GM18909 (cell line): ENCODE measurements around the gene METTL27.
"Not testable (repeated sequence)": the region's sequence is repeated elsewhere in the genome, so short reads cannot be mapped to it uniquely, and the experiment has no call there.

Source experiments
- ATAC-seq: cut with Tn5 transposase; IDR thresholded peaks from one replicate; pipeline ENCODE4 v1.9.1; 2021; ENCODE audit warnings: mild to moderate bottlenecking; ENCODE audit not compliant: unreplicated experiment, poor library complexity

METTL27 gene

DNA sequence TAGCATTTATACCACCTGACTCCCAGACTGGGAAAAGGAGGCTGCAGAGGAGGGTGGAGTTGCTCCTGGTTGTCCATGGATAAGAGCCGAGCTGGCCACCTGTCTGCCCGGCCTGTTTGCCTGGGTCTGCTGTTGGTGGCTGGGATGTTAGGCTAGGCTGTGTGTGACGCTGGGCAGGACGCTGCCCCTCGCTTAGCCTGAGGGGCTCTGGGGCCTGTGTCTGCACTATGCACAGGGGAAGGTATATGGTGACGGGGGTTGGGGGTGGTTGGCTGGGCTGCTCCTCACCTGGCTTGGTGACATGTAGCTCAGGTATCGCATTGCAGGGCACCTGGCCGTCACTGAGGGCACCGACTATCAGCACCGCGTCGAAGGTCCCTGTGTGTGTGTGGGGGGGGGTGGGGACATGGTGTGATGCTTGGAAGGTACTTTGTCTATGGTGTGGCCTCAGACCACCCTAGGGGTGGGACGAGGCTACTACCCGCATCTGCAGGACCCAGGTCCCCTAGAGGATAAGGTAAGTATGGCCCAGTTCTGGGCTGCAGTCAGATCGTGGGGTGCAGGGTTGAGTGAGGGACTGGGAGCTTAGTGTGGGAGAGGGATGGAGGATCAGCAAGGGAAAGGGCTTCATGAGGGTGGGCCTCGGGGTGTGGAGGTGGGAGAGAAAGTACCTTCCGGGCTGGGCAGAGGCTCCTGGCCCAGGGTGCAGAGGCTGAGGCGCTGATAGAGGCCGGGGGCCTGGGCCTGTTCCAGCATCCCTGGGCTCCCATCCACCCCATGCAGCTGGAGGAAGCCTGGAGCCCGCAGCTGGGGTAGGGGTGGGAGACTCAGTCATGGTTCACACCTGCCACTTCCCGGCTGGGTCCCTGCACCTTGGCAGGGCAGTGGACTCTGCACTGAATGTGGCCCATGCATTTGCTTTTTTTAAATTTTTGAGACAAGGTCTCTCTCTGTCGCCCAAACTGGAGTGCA is 2.3 kb downstream of the METTL27 start:
- ATAC-seq: no peak

DNA sequence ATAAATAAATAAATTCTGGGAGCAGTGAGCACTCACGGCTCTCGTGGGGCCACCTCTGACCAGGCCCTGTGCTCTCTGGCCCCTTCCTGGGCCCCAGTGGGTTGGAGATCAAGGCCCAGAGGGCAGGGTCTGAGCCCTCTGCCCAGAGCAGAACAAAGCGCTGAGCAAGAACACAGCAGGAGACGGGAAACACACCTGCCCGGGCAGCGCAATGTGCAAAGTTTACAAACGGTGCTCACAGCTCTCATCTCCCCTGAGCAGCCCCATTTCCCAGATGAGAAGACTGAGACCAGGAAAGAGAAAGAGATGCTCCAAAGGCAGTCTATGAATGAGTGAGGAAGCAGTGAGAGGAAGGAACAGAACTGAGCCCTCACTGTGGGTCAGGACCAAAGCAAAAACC is 3.0 kb downstream of the METTL27 start:
- ATAC-seq: no peak

DNA sequence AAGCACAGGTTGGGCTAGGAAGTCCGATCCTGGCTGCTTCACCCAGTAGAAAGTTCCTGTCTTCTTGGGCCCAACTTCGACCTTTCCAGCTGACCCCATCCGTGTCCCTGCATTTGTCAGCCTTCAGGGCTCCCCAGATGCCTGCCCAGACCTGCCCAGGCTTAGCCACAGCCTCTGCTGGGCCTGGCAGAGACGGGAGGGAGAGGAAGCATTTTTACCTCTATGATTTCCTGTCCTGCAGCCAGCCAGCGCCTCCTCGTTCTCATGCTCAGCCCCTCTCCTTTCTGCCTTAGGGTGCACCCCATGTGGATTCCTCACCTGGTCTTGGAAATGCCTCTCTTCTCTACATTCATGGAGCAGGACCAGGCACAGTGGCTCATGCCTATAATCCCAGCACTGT is 3.7 kb downstream of the METTL27 start:
- no peak for ATAC-seq

DNA sequence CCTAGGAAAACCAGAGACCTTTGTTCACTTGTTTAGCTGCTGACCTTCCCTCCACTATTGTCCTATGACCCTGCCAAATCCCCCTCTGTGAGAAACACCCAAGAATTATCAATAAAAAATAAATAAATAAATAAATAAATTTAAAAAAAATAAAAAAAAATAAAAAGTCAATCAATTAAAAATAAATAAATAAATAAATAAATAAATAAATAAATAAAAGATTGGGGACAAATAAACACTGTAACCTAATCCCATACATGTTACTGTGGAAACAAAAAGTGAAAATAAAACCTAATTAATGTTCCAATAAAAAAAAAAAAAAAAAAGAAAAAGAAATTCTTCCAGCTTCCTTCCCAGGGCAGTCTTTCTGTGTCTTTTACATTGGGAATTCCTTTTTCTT is 5.1 kb downstream of the METTL27 start:
- ATAC-seq: not testable (repeated sequence)

DNA sequence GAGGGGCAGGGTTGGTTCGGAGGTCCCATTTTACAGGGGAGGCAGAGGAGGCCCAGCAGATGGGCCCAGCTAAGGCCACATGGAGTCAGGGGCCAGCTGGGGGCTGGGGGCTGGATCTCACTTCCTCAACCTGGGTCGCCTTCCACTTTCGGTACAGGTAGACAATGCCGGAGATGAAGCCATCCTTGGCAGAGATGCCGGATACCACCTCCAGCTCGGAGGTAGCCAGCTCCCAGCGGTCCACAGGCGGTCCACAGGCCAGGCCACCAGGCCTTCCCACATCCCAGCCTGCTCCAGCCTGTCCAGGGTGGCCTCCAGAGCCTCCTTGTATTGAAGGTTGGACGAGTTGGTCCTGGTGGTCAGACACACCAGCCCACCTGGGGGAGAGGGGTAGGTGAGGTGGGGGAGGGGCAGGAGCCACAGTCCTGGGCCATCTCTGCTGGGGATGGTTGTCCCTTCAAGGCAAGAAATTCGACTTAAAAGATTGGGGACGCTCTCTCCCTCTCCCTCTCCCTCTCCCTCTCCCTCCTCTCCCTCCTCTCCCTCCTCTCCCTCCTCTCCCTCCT is 7.6 kb downstream of the METTL27 start:
- no peak for ATAC-seq

DNA sequence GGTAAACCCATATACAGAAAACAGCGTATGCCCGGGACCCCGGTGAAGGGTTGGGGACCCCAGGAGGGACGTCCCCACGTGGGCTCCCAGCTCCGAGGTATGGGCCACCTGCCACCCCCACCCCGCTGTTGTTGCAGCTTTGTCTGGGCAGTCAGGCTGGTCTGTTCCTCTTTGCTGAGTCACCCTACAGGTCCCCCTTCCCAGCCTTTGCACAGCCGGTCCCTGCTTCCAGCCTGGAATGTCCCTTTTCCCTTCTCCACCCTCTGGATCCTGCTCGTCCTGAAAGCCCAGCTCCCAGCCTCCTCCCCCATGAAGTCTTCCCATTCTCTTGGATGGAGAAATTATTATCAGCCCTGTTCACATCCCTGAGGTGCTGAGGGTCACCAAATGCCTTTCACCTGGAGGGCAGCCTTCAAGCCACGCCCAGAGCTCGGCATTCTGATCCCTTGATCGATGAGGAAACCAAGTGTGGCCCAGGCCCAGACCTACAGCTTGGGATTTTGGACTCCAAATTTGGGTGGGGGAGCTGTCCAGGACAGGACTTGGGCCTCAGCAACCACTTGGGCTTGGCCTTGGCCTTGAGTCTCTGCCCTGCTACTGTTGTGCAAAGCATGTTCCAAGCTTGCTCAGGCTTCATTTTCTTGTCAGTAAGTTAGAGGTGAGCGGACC is 8.9 kb downstream of the METTL27 start:
- ATAC-seq: no peak

DNA sequence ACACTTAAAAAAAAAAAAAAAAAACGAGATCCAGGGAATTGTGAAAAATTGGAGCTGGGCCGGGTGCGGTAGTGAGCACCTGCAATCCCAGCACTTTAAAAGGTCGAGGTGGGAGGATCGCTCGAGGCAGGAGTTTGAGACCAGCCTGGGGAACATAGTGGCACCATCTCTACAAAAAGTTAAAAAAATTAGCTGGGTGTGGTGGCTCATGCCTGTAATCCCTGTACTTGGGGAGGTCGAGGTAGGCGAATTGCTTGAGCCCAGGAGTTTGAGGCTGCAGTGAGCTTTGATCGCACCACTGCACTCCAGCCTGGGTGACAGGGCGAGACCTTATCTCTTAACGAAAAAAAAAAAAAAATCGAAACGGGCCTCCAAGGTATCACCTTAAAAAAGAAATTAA is 9.5 kb downstream of the METTL27 start:
- no peak for ATAC-seq

DNA sequence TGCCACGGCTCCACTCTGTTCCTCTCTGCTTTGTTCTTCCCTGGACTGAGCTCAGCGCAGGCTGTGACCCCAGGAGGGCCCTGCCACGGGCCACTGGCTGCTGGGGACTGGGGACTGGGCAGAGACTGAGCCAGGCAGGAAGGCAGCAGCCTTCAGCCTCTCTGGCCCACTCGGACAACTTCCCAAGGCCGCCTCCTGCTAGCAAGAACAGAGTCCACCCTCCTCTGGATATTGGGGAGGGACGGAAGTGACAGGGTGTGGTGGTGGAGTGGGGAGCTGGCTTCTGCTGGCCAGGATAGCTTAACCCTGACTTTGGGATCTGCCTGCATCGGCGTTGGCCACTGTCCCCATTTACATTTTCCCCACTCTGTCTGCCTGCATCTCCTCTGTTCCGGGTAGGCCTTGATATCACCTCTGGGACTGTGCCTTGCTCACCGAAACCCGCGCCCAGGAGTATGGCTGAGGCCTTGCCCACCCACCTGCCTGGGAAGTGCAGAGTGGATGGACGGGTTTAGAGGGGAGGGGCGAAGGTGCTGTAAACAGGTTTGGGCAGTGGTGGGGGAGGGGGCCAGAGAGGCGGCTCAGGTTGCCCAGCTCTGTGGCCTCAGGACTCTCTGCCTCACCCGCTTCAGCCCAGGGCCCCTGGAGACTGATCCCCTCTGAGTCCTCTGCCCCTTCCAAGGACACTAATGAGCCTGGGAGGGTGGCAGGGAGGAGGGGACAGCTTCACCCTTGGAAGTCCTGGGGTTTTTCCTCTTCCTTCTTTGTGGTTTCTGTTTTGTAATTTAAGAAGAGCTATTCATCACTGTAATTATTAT is 10.3 kb downstream of the METTL27 start:
- no peak for ATAC-seq

DNA sequence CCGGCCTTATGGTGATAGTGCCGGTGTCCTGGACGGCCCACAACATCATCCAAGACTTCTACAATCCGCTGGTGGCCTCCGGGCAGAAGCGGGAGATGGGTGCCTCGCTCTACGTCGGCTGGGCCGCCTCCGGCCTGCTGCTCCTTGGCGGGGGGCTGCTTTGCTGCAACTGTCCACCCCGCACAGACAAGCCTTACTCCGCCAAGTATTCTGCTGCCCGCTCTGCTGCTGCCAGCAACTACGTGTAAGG is 10.8 kb downstream of the METTL27 start:
- ATAC-seq: no peak

DNA sequence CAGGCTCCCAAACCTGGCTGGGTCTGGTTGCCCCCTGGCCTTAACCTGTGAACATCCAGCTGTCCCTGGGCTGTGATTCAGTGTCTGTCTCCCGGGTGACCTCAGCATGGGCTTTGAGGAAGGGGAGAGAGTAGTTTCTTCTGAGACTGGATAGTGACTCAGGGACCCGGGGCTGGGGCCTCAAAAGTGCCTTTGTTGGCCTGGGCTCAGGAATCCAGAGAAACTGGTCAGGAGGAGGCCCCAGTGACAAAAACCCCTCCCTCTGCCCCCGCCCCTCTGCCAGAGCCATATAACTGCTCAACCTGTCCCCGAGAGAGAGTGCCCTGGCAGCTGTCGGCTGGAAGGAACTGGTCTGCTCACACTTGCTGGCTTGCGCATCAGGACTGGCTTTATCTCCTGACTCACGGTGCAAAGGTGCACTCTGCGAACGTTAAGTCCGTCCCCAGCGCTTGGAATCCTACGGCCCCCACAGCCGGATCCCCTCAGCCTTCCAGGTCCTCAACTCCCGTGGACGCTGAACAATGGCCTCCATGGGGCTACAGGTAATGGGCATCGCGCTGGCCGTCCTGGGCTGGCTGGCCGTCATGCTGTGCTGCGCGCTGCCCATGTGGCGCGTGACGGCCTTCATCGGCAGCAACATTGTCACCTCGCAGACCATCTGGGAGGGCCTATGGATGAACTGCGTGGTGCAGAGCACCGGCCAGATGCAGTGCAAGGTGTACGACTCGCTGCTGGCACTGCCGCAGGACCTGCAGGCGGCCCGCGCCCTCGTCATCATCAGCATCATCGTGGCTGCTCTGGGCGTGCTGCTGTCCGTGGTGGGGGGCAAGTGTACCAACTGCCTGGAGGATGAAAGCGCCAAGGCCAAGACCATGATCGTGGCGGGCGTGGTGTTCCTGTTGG is 11.4 kb downstream of the METTL27 start, which contains the start of gene CLDN4:
Gene CLDN4, plus strand, starts transcription at position 316 of the 903 bp plus-strand sequence. Its CDS starts 206 bp downstream, at position 522.
- no peak for ATAC-seq

DNA sequence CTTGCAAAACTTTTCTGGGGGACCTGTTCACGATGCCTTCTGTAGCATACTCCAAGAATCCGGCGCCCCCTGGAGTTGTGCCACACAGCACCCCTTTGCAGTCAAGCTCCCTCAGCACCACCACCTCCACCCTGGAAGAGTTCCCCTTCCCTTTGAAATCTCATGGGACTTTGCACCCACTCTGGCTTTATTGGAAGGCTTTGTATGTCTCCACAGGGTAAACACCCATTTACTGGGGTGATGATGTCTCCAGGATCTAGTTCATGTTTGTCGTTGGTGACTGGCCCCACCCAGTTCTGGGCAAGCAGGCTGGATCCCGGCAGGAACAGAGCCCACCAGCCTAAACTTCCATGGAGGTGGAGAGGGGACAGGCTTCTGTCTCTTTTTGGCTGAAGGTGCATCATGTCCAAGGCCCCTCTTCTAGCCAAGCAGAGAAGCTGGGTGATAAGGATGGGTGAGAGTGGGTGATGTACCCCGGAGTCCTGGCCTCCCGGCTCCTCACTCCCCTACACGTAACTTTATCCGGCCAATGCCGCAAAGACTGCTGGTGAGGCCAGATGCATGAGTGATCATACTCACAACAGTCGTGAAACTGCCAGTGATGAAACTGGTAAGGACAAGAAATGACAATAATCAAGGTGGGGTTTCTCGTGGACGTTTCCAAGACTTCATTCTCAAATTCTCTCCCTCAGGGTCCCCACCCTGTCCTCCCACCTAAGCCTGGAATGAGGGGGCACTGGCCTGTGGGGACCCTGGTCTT is 12.2 kb downstream of the METTL27 start:
- ATAC-seq: no peak

DNA sequence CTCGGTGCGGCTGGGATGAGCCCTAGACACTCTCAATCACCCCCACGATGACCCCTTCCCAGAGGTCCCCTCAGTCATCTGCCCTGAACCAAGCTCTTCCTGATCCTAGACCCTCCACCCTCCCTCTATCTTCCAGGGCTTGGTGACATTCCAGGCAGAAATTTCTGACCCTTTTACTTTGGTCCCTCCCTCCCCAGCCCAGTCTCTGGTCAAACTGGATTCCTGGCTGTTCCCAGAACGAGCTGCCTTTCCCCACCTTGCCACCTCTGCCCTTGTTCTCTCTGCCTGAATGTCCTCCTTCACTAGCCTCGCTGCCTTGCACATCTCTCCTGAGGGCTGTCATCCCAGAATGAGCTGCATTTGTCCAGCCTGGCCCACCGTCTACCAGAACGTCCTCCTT is 12.8 kb downstream of the METTL27 start:
- ATAC-seq: no peak

DNA sequence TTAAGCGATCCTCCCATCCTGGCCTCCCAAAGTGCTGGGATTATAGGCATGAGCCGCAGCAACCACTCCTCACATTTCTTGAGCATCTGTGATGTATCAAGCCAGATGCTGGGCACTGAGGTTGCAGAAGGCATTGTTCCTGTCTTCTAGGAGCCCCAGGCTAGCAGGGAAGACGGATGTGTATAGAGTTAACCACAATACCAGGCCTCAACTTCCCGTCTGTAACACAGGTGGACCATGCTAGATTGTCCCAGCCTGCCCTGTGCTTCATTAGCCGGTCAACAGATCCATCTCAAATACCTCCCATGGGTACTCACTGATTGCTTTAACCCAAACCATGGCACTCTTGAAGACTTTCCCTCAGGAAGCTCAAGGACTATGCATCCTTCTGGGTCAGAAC is 13.3 kb downstream of the METTL27 start:
- ATAC-seq: no peak

DNA sequence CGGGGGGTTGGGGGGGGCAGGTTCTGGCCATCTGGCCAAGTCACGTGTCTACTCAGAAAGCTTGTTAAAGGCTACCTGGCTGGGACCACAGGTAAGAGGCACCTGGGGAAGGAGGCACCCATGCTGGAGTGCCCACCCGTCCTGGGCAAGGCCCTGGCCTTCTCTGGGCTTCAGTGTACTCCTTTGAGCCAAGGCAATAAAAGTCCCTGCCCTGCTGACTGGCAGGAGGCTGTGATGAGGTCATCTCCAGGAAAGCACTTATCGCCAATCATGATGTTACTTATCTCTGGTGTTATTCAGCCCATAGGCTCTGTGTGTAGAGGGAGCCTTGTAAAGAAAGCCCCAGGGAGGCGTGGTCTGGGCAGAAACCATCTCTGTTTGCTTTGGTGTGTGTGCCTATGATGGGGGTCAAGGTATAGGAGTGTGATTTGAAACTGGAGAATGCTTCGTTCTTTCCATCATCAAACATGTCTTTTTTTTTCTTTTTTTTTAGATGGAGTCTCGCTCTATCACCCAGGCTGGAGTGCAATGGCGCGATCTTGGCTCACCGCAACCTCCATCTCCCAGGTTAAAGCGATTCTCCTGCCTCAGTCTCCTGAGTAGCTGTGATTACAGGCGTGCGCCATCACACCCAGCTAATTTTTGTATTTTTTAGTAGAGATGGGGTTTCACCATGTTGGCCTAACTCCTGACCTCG is 14.1 kb downstream of the METTL27 start:
- peak; percentile 43 for ATAC-seq

DNA sequence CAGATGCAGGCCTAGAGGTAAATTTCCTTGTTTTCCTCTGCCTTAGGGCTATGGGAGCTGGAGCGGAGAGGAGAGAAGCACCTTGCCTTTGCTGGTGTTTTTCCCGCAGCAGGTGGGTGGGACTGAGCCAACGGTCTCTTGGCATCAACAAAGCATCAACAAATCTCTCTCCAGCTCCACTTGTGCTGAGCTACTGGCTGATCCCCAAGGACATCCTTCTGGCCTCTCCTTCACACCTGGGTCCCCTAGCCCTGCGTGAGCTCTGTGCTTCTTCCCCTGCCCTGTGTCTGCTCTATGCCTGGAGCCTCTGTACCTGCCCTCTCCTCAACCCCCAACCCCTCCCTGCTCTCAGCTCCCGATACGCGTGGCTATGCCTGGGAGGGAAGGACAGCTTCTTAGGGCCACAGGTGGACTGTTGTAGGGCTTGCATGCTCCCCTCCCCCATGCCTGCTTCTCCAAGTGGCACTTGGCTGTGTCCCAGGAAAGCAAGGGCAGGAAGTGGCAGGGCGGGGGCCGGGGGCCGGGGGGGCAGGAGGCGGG is 14.7 kb downstream of the METTL27 start:
- ATAC-seq: no peak

DNA sequence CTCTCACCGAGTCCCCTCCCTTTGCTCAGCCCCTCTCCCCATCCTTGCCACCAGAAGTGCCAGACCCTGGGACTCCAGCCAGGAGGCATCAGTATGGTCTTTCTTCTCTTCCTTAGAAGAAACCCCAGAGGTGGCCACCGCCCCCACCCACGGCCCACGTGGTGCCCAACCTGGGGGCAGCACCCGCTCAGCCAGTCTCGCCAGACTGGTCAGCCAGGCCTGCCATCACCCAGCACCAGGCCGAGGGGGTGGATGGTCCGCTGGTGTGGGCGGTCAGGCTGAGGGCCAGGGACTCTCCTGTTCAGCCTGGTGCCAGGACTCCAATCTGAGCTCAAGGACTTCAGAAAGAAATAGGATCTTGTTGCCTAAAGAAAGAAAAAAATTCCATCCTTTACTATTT is 17.3 kb downstream of the METTL27 start:
- no peak for ATAC-seq

DNA sequence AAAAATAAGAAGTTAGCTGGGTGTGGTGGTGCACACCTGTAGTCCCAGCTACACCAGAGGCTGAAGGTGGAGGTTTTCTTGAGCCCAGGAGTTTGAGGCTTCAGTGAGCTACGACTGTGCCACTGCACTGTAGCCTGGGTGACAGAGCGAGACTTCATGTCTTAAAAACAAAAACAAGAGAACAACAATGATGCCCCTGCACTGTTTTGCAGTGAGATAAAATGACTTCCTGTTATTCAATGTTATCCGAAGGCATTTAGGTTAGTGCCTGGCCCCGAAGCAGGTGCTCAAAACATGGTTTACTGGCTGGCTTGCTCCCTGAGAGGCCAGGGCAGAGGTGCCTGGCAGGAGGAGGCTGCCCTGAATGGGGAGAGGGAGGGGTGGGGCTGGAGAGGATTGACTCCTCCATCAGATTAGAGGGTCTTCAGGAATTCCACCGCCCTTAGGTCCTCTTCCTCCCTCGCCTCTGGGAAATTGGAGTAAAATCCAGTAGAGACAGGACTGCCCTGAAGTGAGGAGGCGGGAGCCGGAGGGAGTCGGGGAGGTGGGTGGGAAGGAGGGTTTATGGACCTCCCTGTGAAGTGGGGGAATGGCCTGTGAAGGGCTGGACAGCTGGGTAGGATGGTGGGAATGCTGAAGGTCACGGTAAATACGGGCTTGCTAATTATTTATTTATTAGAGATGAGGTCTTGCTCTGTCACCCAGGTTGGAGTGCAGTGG is 18.3 kb downstream of the METTL27 start:
- ATAC-seq: no peak
